HG02943 (cell line): ENCODE data around the gene ZDHHC23.

Experiments used
- ATAC-seq: cut with Tn5 transposase; IDR thresholded peaks from one replicate; pipeline ENCODE4 v1.9.1; 2021; ENCODE audit warnings: mild to moderate bottlenecking, low read depth, moderate library complexity; ENCODE audit not compliant: unreplicated experiment

Gene ZDHHC23

GRCh38 chr3:113985541-113985940 is 37.7 kb downstream of the ZDHHC23 start:
- ATAC-seq, result no peak

GRCh38 chr3:114005481-114005880 is 57.7 kb downstream of the ZDHHC23 start:
- ATAC-seq, result peak; percentile 92

GRCh38 chr3:114011059-114011797 is 63.4 kb downstream of the ZDHHC23 start:
- no peak for ATAC-seq
